ENCODE data around the gene HDAC9. TPM values are rescaled to one million over a fixed set of nuclear protein-coding genes. Genes with fewer than 3 reads are reported as not detected.

Gene HDAC9
- total RNA-seq, 1 experiment from 2014 or later, result 7.7 TPM

DNA sequence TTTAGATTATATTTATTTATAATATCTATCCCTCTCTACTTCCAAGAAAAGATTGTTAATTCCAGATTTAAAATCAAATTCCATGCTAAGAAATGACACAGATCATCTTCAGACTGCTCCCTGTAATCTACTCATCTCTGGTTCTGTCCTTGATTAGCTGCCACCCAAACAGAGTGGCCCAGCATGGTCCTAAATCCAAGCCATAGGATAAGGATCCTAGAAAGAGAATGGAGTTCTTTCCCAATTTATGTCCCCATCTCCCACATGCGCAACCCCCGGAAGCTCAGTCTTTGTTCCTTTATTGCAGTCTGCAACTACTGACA lies 23.4 kb upstream of the HDAC9 start:
- H4K5ac ChIP-seq (ENCODE audit: insufficient read length, low read depth, low read length), result no peak overlapping the region
- H3K9me3 ChIP-seq (ENCODE audit: control insufficient read depth, low read depth, low read length), result no peaks in the 10 kb centered on the region
- no peak overlapping the region for H3K4me2 ChIP-seq (ENCODE audit: insufficient read depth, insufficient read length, low read length)
- Mint-ChIP-seq H3K27ac (peak overlapping the region in 1 of 3 experiments; percentile 45; a peak in 2 of 7 replicates), H3K36me3 (ENCODE audit: insufficient read depth in 1 of 3, low read depth in 3 of 3) (no peaks in the 10 kb centered on the region), H3K4me3 (no peak overlapping the region), H3K9me3 (no peaks in the 10 kb centered on the region), H3K27me3 (ENCODE audit: low read depth) (no peaks in the 10 kb centered on the region), H3K4me1 (peaks cover 0 to 2% of the 10 kb centered on the region in 2 experiments; a peak in 3 of 4 replicates)
- H3K4me1 ChIP-seq (ENCODE audit: insufficient read depth, low read length), result no peaks in the 10 kb centered on the region
- H4K8ac ChIP-seq (replicated peaks; ENCODE audit: insufficient read length, low read depth, low read length), result no peak overlapping the region
- H2BK12ac ChIP-seq (ENCODE audit: insufficient read length, low read depth, low read length), result no peak overlapping the region
- no peaks in the 10 kb centered on the region for H3K23me2 ChIP-seq (ENCODE audit: insufficient read length, low read depth, low read length, poor library complexity, severe bottlenecking)
- H3T11ph ChIP-seq (ENCODE audit: low read length), result no peak overlapping the region
- no peak overlapping the region for H2BK15ac ChIP-seq (ENCODE audit: low read depth, low read length)
- no peak overlapping the region for H3K4ac ChIP-seq (ENCODE audit: low read depth, low read length)
- H3K9ac ChIP-seq (ENCODE audit: extremely low read depth, insufficient read length, low read length), result no peak overlapping the region
- TF ChIP-seq, protein P1, sequence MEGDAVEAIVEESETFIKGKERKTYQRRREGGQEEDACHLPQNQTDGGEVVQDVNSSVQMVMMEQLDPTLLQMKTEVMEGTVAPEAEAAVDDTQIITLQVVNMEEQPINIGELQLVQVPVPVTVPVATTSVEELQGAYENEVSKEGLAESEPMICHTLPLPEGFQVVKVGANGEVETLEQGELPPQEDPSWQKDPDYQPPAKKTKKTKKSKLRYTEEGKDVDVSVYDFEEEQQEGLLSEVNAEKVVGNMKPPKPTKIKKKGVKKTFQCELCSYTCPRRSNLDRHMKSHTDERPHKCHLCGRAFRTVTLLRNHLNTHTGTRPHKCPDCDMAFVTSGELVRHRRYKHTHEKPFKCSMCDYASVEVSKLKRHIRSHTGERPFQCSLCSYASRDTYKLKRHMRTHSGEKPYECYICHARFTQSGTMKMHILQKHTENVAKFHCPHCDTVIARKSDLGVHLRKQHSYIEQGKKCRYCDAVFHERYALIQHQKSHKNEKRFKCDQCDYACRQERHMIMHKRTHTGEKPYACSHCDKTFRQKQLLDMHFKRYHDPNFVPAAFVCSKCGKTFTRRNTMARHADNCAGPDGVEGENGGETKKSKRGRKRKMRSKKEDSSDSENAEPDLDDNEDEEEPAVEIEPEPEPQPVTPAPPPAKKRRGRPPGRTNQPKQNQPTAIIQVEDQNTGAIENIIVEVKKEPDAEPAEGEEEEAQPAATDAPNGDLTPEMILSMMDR (conservative IDR thresholded peaks at IDR 0.05), result no peak
- WGBS (ENCODE audit: extremely low coverage, insufficient read length, low lambda C conversion rate), result no CpG with 5 or more reads among the region's 2 CpGs
- H3K79me1 ChIP-seq (ENCODE audit: insufficient read depth, low read depth, low read length, poor library complexity, severe bottlenecking), result no peaks in the 10 kb centered on the region
- no peak overlapping the region for H3K18ac ChIP-seq (ENCODE audit: insufficient read length, low read depth, low read length)
- no peaks in the 10 kb centered on the region for H3K79me2 ChIP-seq (ENCODE audit: insufficient read depth, low read length)
- H3K27me3 ChIP-seq (ENCODE audit: insufficient read depth, low read length), result no peaks in the 10 kb centered on the region
- no peaks in the 10 kb centered on the region for H4K20me1 ChIP-seq (ENCODE audit: control insufficient read depth, insufficient read depth, insufficient read length)
- no peak overlapping the region for H2AFZ ChIP-seq (ENCODE audit: low read length)
- H3K27ac ChIP-seq (ENCODE audit: insufficient read length, low read depth, low read length), result no peak overlapping the region
- H3K14ac ChIP-seq (ENCODE audit: insufficient read depth, low read length), result no peak overlapping the region
- no peak overlapping the region for H2AK5ac ChIP-seq (ENCODE audit: insufficient read length, low read length)
- H2BK120ac ChIP-seq (ENCODE audit: low read depth, low read length, poor library complexity, severe bottlenecking), result no peak overlapping the region
- H2BK20ac ChIP-seq (ENCODE audit: low read depth, low read length, poor library complexity, severe bottlenecking), result no peak overlapping the region
- no peak overlapping the region for H2BK5ac ChIP-seq (ENCODE audit: insufficient read length, low read length)
- no peak overlapping the region for H3K23ac ChIP-seq (ENCODE audit: insufficient read length, low read depth, low read length)
- no peak overlapping the region for H3K56ac ChIP-seq (ENCODE audit: insufficient read length, low read depth, low read length)
- H4K91ac ChIP-seq (ENCODE audit: insufficient read length, low read depth, low read length), result no peak overlapping the region
- DNase-seq, result no peak

Measured in H9 (cell line).